GM20431 (cell line): ENCODE measurements around the gene ZACN.
"Not testable (repeated sequence)": the region's sequence is repeated elsewhere in the genome, so short reads cannot be mapped to it uniquely, and the experiment has no call there.

Source experiments
- in situ Hi-C: fragments of 300-500 bp; cut with MseI, MboI; formaldehyde crosslinking; loops from one replicate; pipeline ENCODE4 v1.15.0; 2020; ENCODE audit warnings: low sequenced_read_pairs; ENCODE audit not compliant: unreplicated experiment

The ZACN gene

GRCh38 chr17:76053246-76054111 lies 25.5 kb upstream of the ZACN start:
- in situ Hi-C loops, result no loop called here

GRCh38 chr17:76054112-76054476 lies 24.9 kb upstream of the ZACN start:
- in situ Hi-C loops, result no loop called here

GRCh38 chr17:76056882-76057281 lies 22.1 kb upstream of the ZACN start:
- in situ Hi-C loops, result no loop called here

- in situ Hi-C loops, result not testable (repeated sequence)
Measured at GRCh38 chr17:76058264-76058663, 20.7 kb upstream of the ZACN start.

GRCh38 chr17:76063875-76064546 lies 15.0 kb upstream of the ZACN start:
- in situ Hi-C loops, result no loop called here

- in situ Hi-C loops, result no loop called here
Measured at GRCh38 chr17:76065775-76066174, 13.2 kb upstream of the ZACN start.

- in situ Hi-C loops, result no loop called here
Measured at GRCh38 chr17:76071531-76072147, 7.3 kb upstream of the ZACN start.

- in situ Hi-C loops, result no loop called here
Measured at GRCh38 chr17:76072148-76072858, 6.7 kb upstream of the ZACN start, which contains the start of gene SRP68. Gene SRP68 (minus strand): TSS chr17:76072517. CDS start chr17:76072491, 26 bp downstream.

GRCh38 chr17:76074390-76075363 lies 4.3 kb upstream of the ZACN start, which contains the start of gene GALR2:
Gene GALR2 (plus strand): TSS chr17:76074781. CDS start chr17:76074884, 103 bp downstream.
- in situ Hi-C loops, result no loop called here

GRCh38 chr17:76075364-76076145 lies 3.4 kb upstream of the ZACN start:
- in situ Hi-C loops, result no loop called here

GRCh38 chr17:76076146-76076764 lies 2.7 kb upstream of the ZACN start:
- in situ Hi-C loops, result no loop called here

- in situ Hi-C loops, result no loop called here
Measured at GRCh38 chr17:76076765-76077583, 2.0 kb upstream of the ZACN start.

- in situ Hi-C loops, result no loop called here
Measured at GRCh38 chr17:76077584-76078110, 1.3 kb upstream of the ZACN start.

GRCh38 chr17:76078370-76078769 lies 612 bp upstream of the ZACN start:
- in situ Hi-C loops, result not testable (repeated sequence)

GRCh38 chr17:76079535-76079955 lies 563 bp downstream of the ZACN start:
- in situ Hi-C loops, result no loop called here

- in situ Hi-C loops, result no loop called here
Measured at GRCh38 chr17:76079956-76080767, 1.2 kb downstream of the ZACN start.
